ENCODE data around the gene PSAP.

PSAP gene

GRCh38 chr10:71832967-71833366, 18.1 kb downstream of the PSAP start:
- TF ChIP-seq CTCF (IDR thresholded peaks at IDR 0.05; ENCODE audit: extremely low read depth, insufficient read depth, missing control alignments) = no peak
- in situ Hi-C loops (cut with MboI; ENCODE audit: low pct_unique_long_range_greater_than_20kb, low sequenced_read_pairs, unreplicated experiment) = loop anchor here (10.0 kb wide), 1 partner anchor 52 kb away; no protein-coding TSS in a partner anchor
- DNase-seq (ENCODE audit: low spot score) = peak; percentile 70

GRCh38 chr10:71831646-71832552, 19.2 kb downstream of the PSAP start:
- in situ Hi-C loops (cut with MboI; ENCODE audit: low pct_unique_long_range_greater_than_20kb, low sequenced_read_pairs, unreplicated experiment) = loop anchor here (10.0 kb wide), 1 partner anchor 53 kb away; no protein-coding TSS in a partner anchor
- no peak for TF ChIP-seq CTCF (IDR thresholded peaks at IDR 0.05; ENCODE audit: extremely low read depth, insufficient read depth, missing control alignments)
- DNase-seq (ENCODE audit: low spot score) = no peak

GRCh38 chr10:71830726-71831125, 20.3 kb downstream of the PSAP start:
- no peak for DNase-seq (ENCODE audit: low spot score)
- in situ Hi-C loops (cut with MboI; ENCODE audit: low pct_unique_long_range_greater_than_20kb, low sequenced_read_pairs, unreplicated experiment) = loop anchor here (10.0 kb wide), 1 partner anchor 54 kb away; no protein-coding TSS in a partner anchor
- TF ChIP-seq CTCF (IDR thresholded peaks at IDR 0.05; ENCODE audit: extremely low read depth, insufficient read depth, missing control alignments) = no peak

- TF ChIP-seq CTCF (IDR thresholded peaks at IDR 0.05; ENCODE audit: extremely low read depth, insufficient read depth, missing control alignments) = no peak
- no peak for DNase-seq (ENCODE audit: low spot score)
- in situ Hi-C loops (cut with MboI; ENCODE audit: low pct_unique_long_range_greater_than_20kb, low sequenced_read_pairs, unreplicated experiment) = loop anchor here (10.0 kb wide), 1 partner anchor 55 kb away; no protein-coding TSS in a partner anchor
These were observed 21.2 kb downstream of the PSAP start for GRCh38 chr10:71829896-71830295.

- TF ChIP-seq CTCF (IDR thresholded peaks at IDR 0.05; ENCODE audit: extremely low read depth, insufficient read depth, missing control alignments) = no peak
- DNase-seq (ENCODE audit: low spot score) = no peak
- in situ Hi-C loops (cut with MboI; ENCODE audit: low pct_unique_long_range_greater_than_20kb, low sequenced_read_pairs, unreplicated experiment) = no loop called here
These were observed 21.9 kb downstream of the PSAP start for GRCh38 chr10:71829171-71829570.

GRCh38 chr10:71828702-71829101, 22.3 kb downstream of the PSAP start:
- TF ChIP-seq CTCF (IDR thresholded peaks at IDR 0.05; ENCODE audit: extremely low read depth, insufficient read depth, missing control alignments) = no peak
- DNase-seq (ENCODE audit: low spot score) = no peak
- in situ Hi-C loops (cut with MboI; ENCODE audit: low pct_unique_long_range_greater_than_20kb, low sequenced_read_pairs, unreplicated experiment) = no loop called here

Measured in GM13977 (cell line).